ENCODE results near the gene KIAA1671. TPM values are rescaled to one million over a fixed set of nuclear protein-coding genes. Genes with fewer than 3 reads are reported as not detected.

KIAA1671 gene
- polyA plus RNA-seq, 1 of the 3 experiments (the other 2 are of a cell fraction): 7.4 TPM

DNA sequence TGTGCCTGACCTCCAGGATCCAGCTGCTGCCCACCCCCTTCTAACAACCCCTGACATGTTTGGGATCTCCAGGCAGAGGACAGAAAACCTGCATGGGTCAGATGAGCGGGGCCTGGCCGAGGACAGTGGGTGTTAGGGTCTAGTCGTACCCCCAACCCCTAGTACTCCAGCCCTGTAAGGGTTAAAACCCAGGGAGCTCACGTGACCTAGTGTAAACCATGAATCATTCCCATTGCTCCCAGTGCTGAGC is 158.0 kb downstream of the KIAA1671 start:
- POLR2A ChIA-PET: interaction anchor here (0.6 kb wide), 1 partner anchor 54 kb away, joined by 3 read pairs; no protein-coding TSS in a partner anchor
- no peak overlapping the region for H2AFZ ChIP-seq (ENCODE audit: low read depth)
- peak overlapping the region; percentile 52 to 65 for H3K4me3 ChIP-seq (ENCODE audit: low read depth in 2 of 2, low read length in 1 of 2)
- no peaks in the 10 kb centered on the region for H3K27me3 ChIP-seq (ENCODE audit: insufficient read depth)
- no peaks in the 10 kb centered on the region for H3K79me2 ChIP-seq (ENCODE audit: insufficient read depth)
- CTCF ChIA-PET: interaction anchor here (0.7 to 3.4 kb wide), 30 partner anchors 10 to 663 kb away, joined by 3 to 26 read pairs (median 4); no protein-coding TSS in a partner anchor
- no peak for DNase-seq
- H4K20me1 ChIP-seq (ENCODE audit: insufficient read depth): peaks cover 24% of the 10 kb centered on the region
- no peaks in the 10 kb centered on the region for H3F3A ChIP-seq (replicated peaks; ENCODE audit: insufficient read depth)
- no peaks in the 10 kb centered on the region for H3K36me3 ChIP-seq (replicated peaks in 1 of 2; ENCODE audit: control insufficient read depth in 1 of 2, insufficient read depth in 2 of 2, low read length in 1 of 2)
- peak overlapping the region; percentile 94 for H3K4me2 ChIP-seq
- H3K9me2 ChIP-seq: no peaks in the 10 kb centered on the region
- no CpG with 5 or more reads among the region's 4 CpGs for WGBS (ENCODE audit: low lambda C conversion rate)
- peak overlapping the region in 1 of 2 experiments; percentile 74; a peak in 2 of 4 replicates for H3K27ac ChIP-seq (ENCODE audit: low read depth in 2 of 2, low read length in 1 of 2)
- TF ChIP-seq, protein P1, sequence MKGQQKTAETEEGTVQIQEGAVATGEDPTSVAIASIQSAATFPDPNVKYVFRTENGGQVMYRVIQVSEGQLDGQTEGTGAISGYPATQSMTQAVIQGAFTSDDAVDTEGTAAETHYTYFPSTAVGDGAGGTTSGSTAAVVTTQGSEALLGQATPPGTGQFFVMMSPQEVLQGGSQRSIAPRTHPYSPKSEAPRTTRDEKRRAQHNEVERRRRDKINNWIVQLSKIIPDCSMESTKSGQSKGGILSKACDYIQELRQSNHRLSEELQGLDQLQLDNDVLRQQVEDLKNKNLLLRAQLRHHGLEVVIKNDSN (IDR thresholded peaks at IDR 0.05; ENCODE audit: borderline replicate concordance, low read depth): peak; percentile 93
- TF ChIP-seq FOSL2 (IDR thresholded peaks at IDR 0.05; ENCODE audit: borderline replicate concordance, low read depth) (peak; percentile 52; the same call in 1 of the 2 replicates), NFIC (IDR thresholded peaks at IDR 0.05; ENCODE audit: borderline replicate concordance) (no peak), MXI1 (IDR thresholded peaks at IDR 0.05; ENCODE audit: low read depth, low read length) (no peak), GATA2 (CRISPR knock-in tag; IDR thresholded peaks at IDR 0.05) (no peak), FOXJ3 (CRISPR knock-in tag; IDR thresholded peaks at IDR 0.05) (no peak), JUND (IDR thresholded peaks at IDR 0.05) (peak; percentile 43; the same call in 1 of the 2 replicates)
- TF ChIP-seq, protein P2, sequence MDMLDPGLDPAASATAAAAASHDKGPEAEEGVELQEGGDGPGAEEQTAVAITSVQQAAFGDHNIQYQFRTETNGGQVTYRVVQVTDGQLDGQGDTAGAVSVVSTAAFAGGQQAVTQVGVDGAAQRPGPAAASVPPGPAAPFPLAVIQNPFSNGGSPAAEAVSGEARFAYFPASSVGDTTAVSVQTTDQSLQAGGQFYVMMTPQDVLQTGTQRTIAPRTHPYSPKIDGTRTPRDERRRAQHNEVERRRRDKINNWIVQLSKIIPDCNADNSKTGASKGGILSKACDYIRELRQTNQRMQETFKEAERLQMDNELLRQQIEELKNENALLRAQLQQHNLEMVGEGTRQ (IDR thresholded peaks at IDR 0.05; ENCODE audit: borderline replicate concordance, low read depth, low read length): peak; percentile 62; the same call in 1 of the 2 replicates
- TF ChIP-seq, protein P3, sequence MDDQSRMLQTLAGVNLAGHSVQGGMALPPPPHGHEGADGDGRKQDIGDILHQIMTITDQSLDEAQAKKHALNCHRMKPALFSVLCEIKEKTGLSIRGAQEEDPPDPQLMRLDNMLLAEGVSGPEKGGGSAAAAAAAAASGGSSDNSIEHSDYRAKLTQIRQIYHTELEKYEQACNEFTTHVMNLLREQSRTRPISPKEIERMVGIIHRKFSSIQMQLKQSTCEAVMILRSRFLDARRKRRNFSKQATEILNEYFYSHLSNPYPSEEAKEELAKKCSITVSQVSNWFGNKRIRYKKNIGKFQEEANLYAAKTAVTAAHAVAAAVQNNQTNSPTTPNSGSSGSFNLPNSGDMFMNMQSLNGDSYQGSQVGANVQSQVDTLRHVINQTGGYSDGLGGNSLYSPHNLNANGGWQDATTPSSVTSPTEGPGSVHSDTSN (IDR thresholded peaks at IDR 0.05): no peak
- TF ChIP-seq, protein P4, sequence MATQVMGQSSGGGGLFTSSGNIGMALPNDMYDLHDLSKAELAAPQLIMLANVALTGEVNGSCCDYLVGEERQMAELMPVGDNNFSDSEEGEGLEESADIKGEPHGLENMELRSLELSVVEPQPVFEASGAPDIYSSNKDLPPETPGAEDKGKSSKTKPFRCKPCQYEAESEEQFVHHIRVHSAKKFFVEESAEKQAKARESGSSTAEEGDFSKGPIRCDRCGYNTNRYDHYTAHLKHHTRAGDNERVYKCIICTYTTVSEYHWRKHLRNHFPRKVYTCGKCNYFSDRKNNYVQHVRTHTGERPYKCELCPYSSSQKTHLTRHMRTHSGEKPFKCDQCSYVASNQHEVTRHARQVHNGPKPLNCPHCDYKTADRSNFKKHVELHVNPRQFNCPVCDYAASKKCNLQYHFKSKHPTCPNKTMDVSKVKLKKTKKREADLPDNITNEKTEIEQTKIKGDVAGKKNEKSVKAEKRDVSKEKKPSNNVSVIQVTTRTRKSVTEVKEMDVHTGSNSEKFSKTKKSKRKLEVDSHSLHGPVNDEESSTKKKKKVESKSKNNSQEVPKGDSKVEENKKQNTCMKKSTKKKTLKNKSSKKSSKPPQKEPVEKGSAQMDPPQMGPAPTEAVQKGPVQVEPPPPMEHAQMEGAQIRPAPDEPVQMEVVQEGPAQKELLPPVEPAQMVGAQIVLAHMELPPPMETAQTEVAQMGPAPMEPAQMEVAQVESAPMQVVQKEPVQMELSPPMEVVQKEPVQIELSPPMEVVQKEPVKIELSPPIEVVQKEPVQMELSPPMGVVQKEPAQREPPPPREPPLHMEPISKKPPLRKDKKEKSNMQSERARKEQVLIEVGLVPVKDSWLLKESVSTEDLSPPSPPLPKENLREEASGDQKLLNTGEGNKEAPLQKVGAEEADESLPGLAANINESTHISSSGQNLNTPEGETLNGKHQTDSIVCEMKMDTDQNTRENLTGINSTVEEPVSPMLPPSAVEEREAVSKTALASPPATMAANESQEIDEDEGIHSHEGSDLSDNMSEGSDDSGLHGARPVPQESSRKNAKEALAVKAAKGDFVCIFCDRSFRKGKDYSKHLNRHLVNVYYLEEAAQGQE (IDR thresholded peaks at IDR 0.05; ENCODE audit: low read depth, low read length): no peak
- H3K9ac ChIP-seq: peak overlapping the region; percentile 49; the same call in 1 of the 2 replicates
- peaks cover 0 to 14% of the 10 kb centered on the region in 2 experiments; a peak in 1 of 4 replicates for H3K4me1 ChIP-seq (ENCODE audit: control insufficient read depth in 1 of 2, insufficient read depth in 2 of 2, low read depth in 1 of 2, low read length in 1 of 2)
- no peaks in the 10 kb centered on the region for H3K9me3 ChIP-seq
